Sigmoid colon (tissue), 4 donors: ENCODE measurements around the gene EIPR1.

Source experiments
- EP300 ChIP-seq, 4 donors: sonication (generic); formaldehyde crosslinking; IDR thresholded peaks; one replicate each; pipeline ENCODE4 v1.6.1; 2017; ENCODE audit warnings: antibody characterized with exemption in 4 of 4
- POLR2AphosphoS5 ChIP-seq, 4 donors: sonication (generic); formaldehyde crosslinking; IDR thresholded peaks; one replicate each; pipeline ENCODE4 v1.6.1; 2017; ENCODE audit warnings: antibody characterized with exemption in 4 of 4
- TF ChIP-seq, protein P1 (sequence below), 4 experiments: fragments of 450-650 bp in 3 of 4; fragments of 200-600 bp in 1 of 4; IDR thresholded peaks; one replicate each; pipeline ENCODE4 v1.5.1; 2016 to 2019; ENCODE audit warnings: antibody characterized with exemption in 4 of 4, mild to moderate bottlenecking in 3 of 4, moderate library complexity in 2 of 4

- TF ChIP-seq EP300 (IDR thresholded peaks at IDR 0.05) (no peak), POLR2AphosphoS5 (IDR thresholded peaks at IDR 0.05) (no peak)
- TF ChIP-seq, protein P1, sequence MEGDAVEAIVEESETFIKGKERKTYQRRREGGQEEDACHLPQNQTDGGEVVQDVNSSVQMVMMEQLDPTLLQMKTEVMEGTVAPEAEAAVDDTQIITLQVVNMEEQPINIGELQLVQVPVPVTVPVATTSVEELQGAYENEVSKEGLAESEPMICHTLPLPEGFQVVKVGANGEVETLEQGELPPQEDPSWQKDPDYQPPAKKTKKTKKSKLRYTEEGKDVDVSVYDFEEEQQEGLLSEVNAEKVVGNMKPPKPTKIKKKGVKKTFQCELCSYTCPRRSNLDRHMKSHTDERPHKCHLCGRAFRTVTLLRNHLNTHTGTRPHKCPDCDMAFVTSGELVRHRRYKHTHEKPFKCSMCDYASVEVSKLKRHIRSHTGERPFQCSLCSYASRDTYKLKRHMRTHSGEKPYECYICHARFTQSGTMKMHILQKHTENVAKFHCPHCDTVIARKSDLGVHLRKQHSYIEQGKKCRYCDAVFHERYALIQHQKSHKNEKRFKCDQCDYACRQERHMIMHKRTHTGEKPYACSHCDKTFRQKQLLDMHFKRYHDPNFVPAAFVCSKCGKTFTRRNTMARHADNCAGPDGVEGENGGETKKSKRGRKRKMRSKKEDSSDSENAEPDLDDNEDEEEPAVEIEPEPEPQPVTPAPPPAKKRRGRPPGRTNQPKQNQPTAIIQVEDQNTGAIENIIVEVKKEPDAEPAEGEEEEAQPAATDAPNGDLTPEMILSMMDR (IDR thresholded peaks at IDR 0.05) = no peak
These were observed 200.8 kb downstream of the EIPR1 start for GRCh38 chr2:3176869-3177255.
